Measurements from ENCODE around the gene REEP3.
"Not testable (repeated sequence)": the region's sequence is repeated elsewhere in the genome, so short reads cannot be mapped to it uniquely, and the experiment has no call there.

Gene REEP3

GRCh38 chr10:63553473-63553872, 32.3 kb downstream of the REEP3 start:
- DNase-seq, result no peak

GRCh38 chr10:63554657-63555056, 33.5 kb downstream of the REEP3 start:
- no peak for DNase-seq

GRCh38 chr10:63555330-63555729, 34.1 kb downstream of the REEP3 start:
- DNase-seq, result no peak

DNA sequence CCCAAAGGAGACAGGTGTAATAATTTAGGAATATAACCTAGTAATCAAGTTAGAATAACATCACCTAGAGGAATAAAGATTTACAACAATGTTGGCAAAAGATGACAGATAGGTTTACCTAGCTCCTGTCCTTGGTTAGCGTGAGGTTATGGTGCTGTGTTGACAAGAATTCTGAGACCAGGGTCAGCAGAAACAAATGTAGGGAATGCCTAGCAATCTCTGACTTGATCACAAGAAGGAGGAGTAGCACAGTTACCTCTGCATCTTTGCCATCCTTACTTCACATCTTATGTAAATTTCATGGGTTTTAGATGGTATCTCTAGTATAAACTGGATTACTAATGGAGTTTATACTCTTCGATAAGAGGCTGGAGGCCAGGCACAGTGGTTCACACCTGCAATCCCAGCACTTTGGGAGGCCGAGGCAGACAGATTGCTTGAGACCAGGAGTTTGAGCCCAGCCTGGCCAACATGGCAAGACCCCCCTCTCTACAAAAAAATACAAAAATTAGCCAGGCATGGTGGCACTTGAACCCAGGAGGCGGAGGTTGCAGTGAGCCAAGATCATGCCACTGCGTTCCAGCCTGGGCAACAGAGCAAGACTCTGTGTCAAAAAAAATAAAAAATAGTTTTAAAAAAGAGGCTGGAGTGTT, 37.1 kb downstream of the REEP3 start:
- DNase-seq, result no peak

- DNase-seq, result no peak
Observed at GRCh38 chr10:63561341-63561740, 40.1 kb downstream of the REEP3 start.

GRCh38 chr10:63562391-63562790, 41.2 kb downstream of the REEP3 start:
- DNase-seq, result no peak

- no peak for DNase-seq
Observed at GRCh38 chr10:63562857-63563256, 41.7 kb downstream of the REEP3 start.

- no peak for DNase-seq
Observed at GRCh38 chr10:63563623-63564022, 42.4 kb downstream of the REEP3 start.

GRCh38 chr10:63564731-63565130, 43.5 kb downstream of the REEP3 start:
- not testable (repeated sequence) for DNase-seq

- no peak for DNase-seq
Observed at GRCh38 chr10:63573068-63573697, 52.0 kb downstream of the REEP3 start.

- DNase-seq, result no peak
Observed at GRCh38 chr10:63574011-63574410, 52.8 kb downstream of the REEP3 start.

GRCh38 chr10:63576501-63576900, 55.3 kb downstream of the REEP3 start:
- no peak for DNase-seq

DNA sequence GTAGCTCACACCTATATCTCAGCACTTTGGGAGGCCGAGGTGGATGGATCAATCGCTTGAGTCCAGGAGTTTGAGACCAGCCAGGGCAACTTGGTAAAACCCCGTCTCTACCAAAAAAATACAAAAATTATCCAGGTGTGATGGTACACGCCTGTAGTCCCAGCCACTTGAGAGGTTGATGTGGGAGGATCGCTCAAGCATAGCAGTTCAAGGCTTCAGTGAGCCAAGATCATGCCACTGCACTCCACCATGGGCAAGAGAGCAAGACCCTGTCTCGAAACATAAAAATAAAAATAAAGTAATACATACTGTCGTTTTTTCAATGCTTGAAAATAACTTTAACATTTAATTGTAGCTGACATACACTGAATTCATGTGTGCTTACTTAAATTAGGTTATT, 57.3 kb downstream of the REEP3 start:
- DNase-seq, result no peak

DNA sequence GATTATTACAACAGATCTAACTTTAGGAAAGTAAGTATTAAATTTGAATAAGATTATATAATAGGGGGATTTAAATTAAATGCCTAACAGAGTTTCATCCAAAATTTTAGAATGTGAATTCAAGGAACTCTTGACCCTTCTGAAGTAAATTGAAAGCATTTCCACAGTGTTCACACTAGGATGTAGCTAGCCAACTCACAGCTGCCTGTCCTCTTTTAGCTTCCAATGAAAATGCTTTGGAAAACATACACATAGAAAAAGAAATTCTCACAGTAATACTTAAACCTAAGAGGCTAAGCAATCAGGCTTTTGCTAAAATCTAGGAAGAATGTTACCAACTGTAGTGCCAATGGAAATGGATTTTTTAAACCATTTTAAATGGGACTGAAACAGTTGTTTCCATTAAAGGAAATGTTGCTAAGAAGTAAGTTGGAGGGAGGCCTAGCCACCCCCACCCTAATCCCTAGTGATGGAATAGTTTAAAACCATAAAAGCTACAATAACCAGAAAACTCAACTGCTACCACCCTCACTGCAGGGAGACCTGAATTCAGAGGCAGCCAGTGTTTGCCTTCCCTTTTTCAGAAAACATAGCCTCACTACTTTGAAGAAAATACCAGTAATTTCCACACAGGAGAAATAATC, 58.3 kb downstream of the REEP3 start:
- DNase-seq, result no peak

GRCh38 chr10:63582690-63583089, 61.5 kb downstream of the REEP3 start:
- DNase-seq, result no peak

GRCh38 chr10:63583397-63583796, 62.2 kb downstream of the REEP3 start:
- no peak for DNase-seq

DNA sequence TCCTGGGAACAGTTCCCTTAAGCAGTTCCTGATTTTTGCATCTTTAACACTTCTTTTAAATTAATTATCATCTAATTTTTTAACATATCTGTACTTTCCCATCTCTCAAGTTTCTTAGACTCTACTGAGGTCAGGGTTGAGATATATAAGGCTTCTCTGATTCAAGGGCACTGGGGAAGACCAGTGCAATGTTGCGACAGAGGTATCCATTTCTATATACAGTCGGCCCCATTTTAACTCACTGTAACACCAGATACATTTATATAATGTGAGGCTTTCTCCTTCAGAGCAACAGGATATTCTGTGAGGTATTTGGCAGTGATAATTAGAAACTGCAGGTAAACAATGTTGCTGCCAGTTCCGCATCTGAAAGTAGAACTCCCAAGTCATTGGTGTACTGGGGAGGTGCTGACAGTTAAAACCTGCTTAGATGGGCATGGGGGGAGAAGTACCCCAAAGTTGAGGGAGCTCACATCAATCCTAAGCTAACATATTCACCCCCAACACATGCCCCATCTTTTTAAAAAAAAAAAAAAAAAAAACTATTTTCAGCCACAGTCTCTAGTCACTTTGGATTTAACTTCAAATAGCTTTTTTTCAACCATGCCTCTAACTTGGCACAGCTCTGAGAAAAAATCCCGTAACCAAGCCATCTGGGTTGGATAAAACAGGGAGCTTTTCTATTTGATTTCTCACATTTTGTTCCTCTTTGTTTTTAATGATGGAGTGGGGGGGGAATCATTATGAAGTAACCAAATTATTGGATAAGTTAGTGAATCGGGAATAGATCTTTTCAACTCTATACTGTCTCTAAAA, 62.9 kb downstream of the REEP3 start:
- DNase-seq, result no peak

- no peak for DNase-seq
Observed at GRCh38 chr10:63584725-63585035, 63.5 kb downstream of the REEP3 start.

GRCh38 chr10:63585041-63585440, 63.8 kb downstream of the REEP3 start:
- no peak for DNase-seq

- DNase-seq, result no peak
Observed at GRCh38 chr10:63586043-63586442, 64.8 kb downstream of the REEP3 start.

DNA sequence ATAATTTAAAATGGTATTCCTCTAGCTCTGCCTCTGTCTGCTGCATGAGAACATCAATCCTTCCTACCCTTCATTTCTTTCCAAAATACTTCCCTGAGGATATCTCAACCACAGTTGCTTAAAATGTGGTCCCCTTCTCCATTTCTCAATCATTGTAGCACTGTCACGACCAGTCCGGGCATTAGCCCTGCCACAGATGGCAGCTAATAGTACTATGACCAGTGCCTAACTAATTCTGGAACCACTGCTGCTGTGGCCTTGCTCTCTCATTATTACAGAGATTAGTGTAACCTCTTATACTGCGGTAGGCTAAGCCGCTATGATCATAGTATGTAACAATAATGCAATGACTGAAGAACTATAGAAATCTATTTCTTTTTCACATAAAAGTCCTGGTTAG, 66.0 kb downstream of the REEP3 start:
- no peak for DNase-seq

DNA sequence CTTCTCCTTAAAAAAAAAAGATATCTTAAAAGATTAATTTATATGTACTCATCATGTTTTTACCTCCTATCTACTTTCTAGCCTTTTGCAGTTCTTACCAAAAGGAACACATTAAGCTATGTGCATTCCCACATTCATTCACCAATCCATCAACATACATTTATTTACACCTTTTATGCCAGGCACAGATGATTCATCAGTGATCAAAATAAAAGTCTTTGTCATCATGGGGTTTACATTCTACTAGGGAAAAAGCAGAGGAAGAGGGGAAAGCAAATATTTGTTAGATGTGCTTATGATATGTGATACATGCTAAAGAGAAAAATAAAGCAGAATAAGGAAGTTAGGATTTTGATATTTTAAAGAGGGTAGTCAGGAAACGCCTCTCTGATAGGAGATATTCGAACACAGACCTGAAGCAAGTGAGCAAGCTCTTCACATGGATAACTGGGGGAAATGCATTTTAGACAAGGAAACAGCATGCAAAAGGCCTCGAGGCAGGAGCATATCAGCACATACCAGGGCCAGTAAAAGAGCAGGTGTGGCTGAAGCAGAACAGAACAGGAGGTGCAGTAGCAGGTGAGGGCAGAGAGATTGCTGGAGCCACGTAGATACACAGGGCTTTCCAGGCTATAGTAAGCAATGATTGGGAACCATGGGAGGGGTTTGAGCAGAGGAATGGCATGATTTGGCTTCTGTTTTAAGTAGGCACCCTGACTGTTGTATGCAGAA, 67.4 kb downstream of the REEP3 start:
- no peak for DNase-seq
